Subcutaneous abdominal adipose tissue (tissue), 5 donors: Measurements from ENCODE around the gene PKM.
A peak's percentile ranks its signal among the peaks of the same experiment; 100 is the strongest.

Experiments used
- H3K27ac ChIP-seq: one replicate; pipeline ENCODE4 v1.7.0; 2013; ENCODE audit warnings: low read depth, mild to moderate bottlenecking, inconsistent platforms, low read length, moderate library complexity
- H3K27me3 ChIP-seq, 5 donors: one replicate each; pipeline ENCODE4 v1.7.0; 2013; ENCODE audit warnings: low read length in 5 of 5, inconsistent platforms in 1 of 5; ENCODE audit not compliant: control insufficient read depth in 5 of 5, insufficient read depth in 4 of 5
- H3K36me3 ChIP-seq, 5 donors: one replicate each; pipeline ENCODE4 v1.7.0; 2013; ENCODE audit warnings: low read length in 5 of 5; ENCODE audit not compliant: control insufficient read depth in 5 of 5, insufficient read depth in 5 of 5
- H3K4me1 ChIP-seq, 5 donors: one replicate each; pipeline ENCODE4 v1.7.0; 2013; ENCODE audit warnings: low read length in 5 of 5, mild to moderate bottlenecking in 3 of 5, moderate library complexity in 1 of 5; ENCODE audit not compliant: control insufficient read depth in 5 of 5, insufficient read depth in 5 of 5
- H3K4me3 ChIP-seq, 5 donors: one replicate each; pipeline ENCODE4 v1.7.0; 2013; ENCODE audit warnings: low read length in 5 of 5, low read depth in 1 of 5
- H3K9ac ChIP-seq, 5 donors: one replicate each; pipeline ENCODE4 v1.7.0; 2013; ENCODE audit warnings: low read length in 5 of 5, mild to moderate bottlenecking in 4 of 5, moderate library complexity in 3 of 5
- H3K9me3 ChIP-seq, 5 donors: one replicate each; pipeline ENCODE4 v1.7.0; 2013; ENCODE audit warnings: low read length in 5 of 5; ENCODE audit not compliant: control insufficient read depth in 5 of 5
- donor health status: healthy.
- donor health status: healthy.
- donor health status: healthy.
- donor health status: healthy.
- donor health status: healthy.

Gene PKM

GRCh38 chr15:72269739-72270138 lies 38.7 kb upstream of the PKM start:
- Histone ChIP-seq H3K27ac (no peak overlapping the region), H3K36me3 (peaks cover 28 to 42% (median 28%) of the 10 kb centered on the region in 5 donors), H3K27me3 (no peaks in the 10 kb centered on the region), H3K9me3 (no peaks in the 10 kb centered on the region), H3K9ac (peak overlapping the region in 1 of 5 donors; percentile 30), H3K4me3 (no peak overlapping the region), H3K4me1 (peaks cover 2 to 25% (median 22%) of the 10 kb centered on the region in 5 donors)

- Histone ChIP-seq H3K4me1 (no peaks in the 10 kb centered on the region), H3K36me3 (peaks cover 68 to 89% (median 73%) of the 10 kb centered on the region in 5 donors), H3K4me3 (no peak overlapping the region), H3K9me3 (no peaks in the 10 kb centered on the region), H3K9ac (no peak overlapping the region), H3K27me3 (no peaks in the 10 kb centered on the region), H3K27ac (no peak overlapping the region)
These were observed 34.0 kb upstream of the PKM start for GRCh38 chr15:72265031-72265430.

- H3K4me1 ChIP-seq = no peaks in the 10 kb centered on the region
- H3K36me3 ChIP-seq = peaks cover 59 to 97% (median 92%) of the 10 kb centered on the region in 5 donors
- H3K27ac ChIP-seq = no peak overlapping the region
- H3K9me3 ChIP-seq = no peaks in the 10 kb centered on the region
- no peak overlapping the region for H3K9ac ChIP-seq
- no peak overlapping the region for H3K4me3 ChIP-seq
- no peaks in the 10 kb centered on the region for H3K27me3 ChIP-seq
These were observed 21.8 kb upstream of the PKM start for GRCh38 chr15:72252663-72253299.

- H3K36me3 ChIP-seq = peaks cover 54 to 84% (median 70%) of the 10 kb centered on the region in 5 donors
- no peaks in the 10 kb centered on the region for H3K9me3 ChIP-seq
- H3K27me3 ChIP-seq = no peaks in the 10 kb centered on the region
- no peak overlapping the region for H3K27ac ChIP-seq
- no peak overlapping the region for H3K9ac ChIP-seq
- H3K4me3 ChIP-seq = no peak overlapping the region
- no peaks in the 10 kb centered on the region for H3K4me1 ChIP-seq
These were observed 18.3 kb upstream of the PKM start for GRCh38 chr15:72249142-72249810.

- H3K9me3 ChIP-seq = no peaks in the 10 kb centered on the region
- H3K4me1 ChIP-seq = no peaks in the 10 kb centered on the region
- H3K27me3 ChIP-seq = no peaks in the 10 kb centered on the region
- peaks cover 56 to 84% (median 70%) of the 10 kb centered on the region in 5 donors for H3K36me3 ChIP-seq
- no peak overlapping the region for H3K27ac ChIP-seq
- no peak overlapping the region for H3K4me3 ChIP-seq
- no peak overlapping the region for H3K9ac ChIP-seq
These were observed 17.5 kb upstream of the PKM start for GRCh38 chr15:72248514-72248913.

- H3K36me3 ChIP-seq = peaks cover 46 to 79% (median 56%) of the 10 kb centered on the region in 5 donors
These were observed 11.9 kb upstream of the PKM start for GRCh38 chr15:72242775-72243370.

GRCh38 chr15:72239652-72240051 lies 8.7 kb upstream of the PKM start:
- Histone ChIP-seq H3K27me3 (no peaks in the 10 kb centered on the region), H3K9me3 (no peaks in the 10 kb centered on the region), H3K9ac (no peak overlapping the region), H3K36me3 (peaks cover 38 to 62% (median 48%) of the 10 kb centered on the region in 5 donors), H3K4me3 (no peak overlapping the region), H3K27ac (no peak overlapping the region), H3K4me1 (peaks cover 0 to 9% (median 3%) of the 10 kb centered on the region in 5 donors)

More at GRCh38 chr15:72242775-72243370, 11.9 kb upstream of the PKM start:
- H3K9ac ChIP-seq = peak overlapping the region in 1 of 5 donors; percentile 30
- peaks cover 0 to 1% (median 0%) of the 10 kb centered on the region in 5 donors for H3K4me1 ChIP-seq
- H3K4me3 ChIP-seq = no peak overlapping the region
- no peaks in the 10 kb centered on the region for H3K9me3 ChIP-seq
- H3K27ac ChIP-seq = no peak overlapping the region
- no peaks in the 10 kb centered on the region for H3K27me3 ChIP-seq

- peaks cover 0 to 9% (median 3%) of the 10 kb centered on the region in 5 donors for H3K4me1 ChIP-seq
- H3K27me3 ChIP-seq = no peaks in the 10 kb centered on the region
- H3K36me3 ChIP-seq = peaks cover 28 to 52% (median 39%) of the 10 kb centered on the region in 5 donors
- no peak overlapping the region for H3K9ac ChIP-seq
- H3K4me3 ChIP-seq = no peak overlapping the region
- no peak overlapping the region for H3K27ac ChIP-seq
- no peaks in the 10 kb centered on the region for H3K9me3 ChIP-seq
These were observed 7.6 kb upstream of the PKM start for GRCh38 chr15:72238586-72238985.

GRCh38 chr15:72237853-72238224 lies 6.8 kb upstream of the PKM start:
- Histone ChIP-seq H3K27me3 (no peaks in the 10 kb centered on the region), H3K36me3 (peaks cover 23 to 44% (median 33%) of the 10 kb centered on the region in 5 donors), H3K4me1 (peaks cover 0 to 9% (median 3%) of the 10 kb centered on the region in 5 donors), H3K27ac (no peak overlapping the region), H3K4me3 (no peak overlapping the region), H3K9me3 (no peaks in the 10 kb centered on the region), H3K9ac (peak overlapping the region in 1 of 5 donors; percentile 50)
